GM18873 (cell line): ENCODE results near the gene LITAF.

Experiments used
- ATAC-seq: cut with Tn5 transposase; IDR thresholded peaks from one replicate; pipeline ENCODE4 v1.9.1; 2021; ENCODE audit warnings: mild to moderate bottlenecking, moderate library complexity, moderate number of reproducible peaks; ENCODE audit not compliant: unreplicated experiment, low FRiP score

LITAF gene

DNA sequence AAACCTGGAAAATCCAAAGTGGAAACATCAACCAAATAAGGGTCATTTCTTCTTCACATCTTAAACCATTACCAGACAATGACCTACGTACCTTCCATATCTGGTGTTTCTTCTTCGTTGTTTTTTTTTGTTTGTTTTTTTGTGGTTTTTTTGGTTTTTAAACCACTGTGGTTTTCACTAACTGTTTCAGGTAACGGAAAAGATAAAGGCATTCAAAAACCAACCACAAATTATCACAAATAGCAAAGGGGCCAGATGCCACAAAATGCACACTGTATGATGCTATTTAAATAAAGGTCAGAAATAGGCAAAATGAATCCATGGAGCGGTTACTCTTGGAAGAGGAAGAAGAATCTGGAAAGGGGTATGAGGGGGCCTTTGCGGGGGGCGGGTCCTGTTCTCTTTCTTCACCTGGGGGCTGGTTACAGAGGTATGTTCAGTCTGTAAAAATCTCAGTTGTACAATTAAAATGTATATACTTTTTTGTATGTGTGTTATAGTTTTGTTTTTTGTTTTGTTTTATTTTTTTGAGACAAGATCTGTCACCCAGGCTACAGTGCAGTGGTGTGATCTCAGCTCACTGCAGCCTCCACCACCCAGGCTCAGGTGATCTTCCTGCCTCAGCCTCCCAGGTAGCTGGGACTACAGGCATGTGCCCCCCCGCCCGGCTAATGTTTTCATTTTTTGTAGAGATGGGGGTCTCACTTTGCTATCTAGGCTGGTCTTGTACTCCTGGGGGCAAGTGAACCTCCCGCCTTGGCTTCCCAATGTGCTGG, 29.6 kb downstream of the LITAF start:
- no peak for ATAC-seq

DNA sequence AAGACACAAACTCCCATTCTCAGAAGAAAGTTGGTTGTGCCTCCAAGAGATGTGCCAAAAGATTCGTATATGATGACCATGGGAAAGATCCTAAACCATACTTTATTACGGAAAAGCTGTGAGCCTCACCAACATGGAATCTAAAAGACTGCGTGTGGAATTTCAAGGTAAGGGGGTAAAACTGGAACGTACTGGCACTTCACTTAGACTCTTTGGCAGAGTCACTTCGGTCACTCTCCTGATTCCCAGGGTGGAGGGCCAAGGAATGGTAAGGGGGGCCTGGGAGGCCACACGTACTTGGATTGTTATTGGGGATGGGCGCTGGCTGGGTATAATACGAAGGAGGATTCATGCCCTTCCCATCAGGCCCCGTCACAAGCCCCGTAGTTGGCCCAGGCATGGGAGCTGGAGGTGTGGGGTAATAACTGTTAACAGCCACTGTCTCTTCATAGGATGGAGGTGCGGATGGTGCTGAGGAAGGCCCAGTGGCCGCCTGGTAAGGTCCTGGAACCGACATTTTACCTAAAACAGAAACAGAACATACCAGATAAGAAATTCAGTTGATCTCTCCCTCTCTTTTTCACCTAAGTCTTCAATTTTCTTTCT, 30.4 kb downstream of the LITAF start:
- ATAC-seq: no peak

DNA sequence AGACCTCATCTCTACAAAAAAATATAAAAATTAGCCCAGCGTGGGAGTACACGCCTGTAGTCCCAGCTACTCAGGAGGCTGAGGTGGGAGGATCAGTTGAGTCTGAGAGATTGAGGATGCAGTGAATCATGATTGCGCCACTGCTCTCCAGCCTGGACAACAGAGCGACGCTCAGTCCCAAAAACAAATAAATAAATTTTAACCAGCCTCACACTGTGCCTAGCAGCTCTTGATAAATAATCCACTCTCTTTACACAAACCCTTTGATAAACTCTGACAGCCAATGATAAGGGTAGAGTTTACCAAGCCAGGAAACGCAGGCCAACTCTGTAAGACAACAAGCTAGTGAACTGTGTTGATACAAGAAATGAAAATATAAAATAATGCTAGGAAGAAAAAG, 32.7 kb downstream of the LITAF start:
- ATAC-seq: no peak

DNA sequence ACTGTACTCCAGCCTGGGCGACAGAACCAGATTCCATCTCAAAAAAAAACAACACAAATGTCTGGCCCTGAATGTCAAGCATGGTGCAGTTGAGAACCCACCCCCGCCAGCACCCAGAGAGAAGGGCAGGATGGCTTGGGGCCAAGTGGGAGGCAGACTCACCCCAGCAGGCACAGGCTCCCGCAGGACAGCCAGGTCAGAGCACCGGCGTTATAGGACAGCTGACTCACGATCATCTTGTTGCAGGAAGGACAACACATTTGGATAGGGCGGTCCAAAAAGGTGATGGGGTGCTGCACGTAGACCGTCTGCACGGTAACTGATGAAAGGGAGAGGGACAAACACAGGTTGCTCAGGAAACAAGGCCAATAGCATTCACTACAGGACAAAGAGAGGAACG, 33.3 kb downstream of the LITAF start:
- no peak for ATAC-seq

DNA sequence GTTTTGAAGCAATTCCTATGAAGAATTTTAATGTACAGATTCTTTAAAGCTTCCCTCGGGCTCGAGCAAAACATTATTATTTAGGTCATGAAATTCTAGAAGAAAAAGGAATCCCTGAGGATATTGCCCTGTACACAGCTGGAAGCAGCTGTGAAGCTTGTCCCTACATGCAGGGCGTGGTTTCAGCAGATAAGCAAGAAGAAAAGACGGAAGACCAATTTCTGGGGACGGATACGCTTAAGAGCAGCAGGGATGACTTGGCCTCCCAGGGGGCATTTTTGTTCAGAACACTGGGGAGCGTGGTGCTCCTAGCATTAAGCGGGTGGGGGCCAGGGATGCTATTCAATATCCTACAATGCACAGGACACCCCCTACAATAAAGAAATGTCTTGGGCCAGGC, 34.3 kb downstream of the LITAF start:
- no peak for ATAC-seq

DNA sequence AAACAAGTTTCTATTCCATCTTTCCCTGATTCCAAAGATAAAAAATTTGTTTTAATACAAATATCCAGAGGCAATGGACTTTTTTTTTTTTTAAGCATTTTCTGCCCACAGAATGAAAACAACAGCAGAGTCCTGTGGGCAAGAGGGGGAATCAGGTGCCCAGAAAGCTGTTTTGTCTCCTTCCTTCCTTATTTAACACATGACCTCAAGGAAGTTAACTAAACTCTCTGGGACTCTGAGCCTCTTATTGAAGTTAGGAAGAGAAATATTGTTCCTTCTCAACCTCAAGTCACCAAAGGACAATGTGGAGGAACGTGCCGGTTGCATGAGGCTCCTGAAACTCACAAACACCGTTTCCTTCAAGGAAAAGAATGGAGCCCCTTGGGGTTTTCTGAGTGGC, 34.9 kb downstream of the LITAF start:
- no peak for ATAC-seq

DNA sequence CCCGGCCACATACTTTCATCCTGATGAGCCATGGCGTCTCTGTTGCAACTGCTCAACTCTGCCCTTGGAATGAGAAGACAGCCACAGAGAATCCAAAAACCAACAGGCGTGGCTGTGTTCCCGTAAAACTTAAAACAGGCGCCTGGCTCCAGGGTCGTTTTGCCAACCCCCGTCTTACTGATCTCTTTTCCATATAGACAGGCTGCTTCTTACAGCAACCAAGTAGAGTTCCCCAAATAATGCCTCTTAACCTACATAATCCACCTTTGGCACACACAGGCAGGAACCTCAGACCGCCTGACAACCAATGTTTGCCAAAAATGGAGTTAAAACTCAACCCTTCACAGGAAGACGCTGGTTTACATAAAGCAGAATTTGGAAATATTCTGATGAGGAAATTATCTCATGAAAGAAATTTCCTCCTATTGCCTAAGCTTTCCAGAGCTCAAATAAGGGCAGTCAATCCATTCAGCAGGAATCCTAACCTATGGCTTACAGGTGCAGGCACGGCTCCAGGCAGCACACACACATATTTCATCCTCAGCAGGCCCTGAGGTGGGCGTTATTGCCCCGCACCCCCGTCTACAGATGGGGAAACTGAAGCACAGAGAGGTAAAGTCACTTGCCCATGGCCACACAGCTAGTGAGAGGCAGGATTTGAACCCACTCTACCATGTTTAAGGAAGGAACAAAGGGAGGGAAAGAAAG, 35.8 kb downstream of the LITAF start:
- no peak for ATAC-seq

DNA sequence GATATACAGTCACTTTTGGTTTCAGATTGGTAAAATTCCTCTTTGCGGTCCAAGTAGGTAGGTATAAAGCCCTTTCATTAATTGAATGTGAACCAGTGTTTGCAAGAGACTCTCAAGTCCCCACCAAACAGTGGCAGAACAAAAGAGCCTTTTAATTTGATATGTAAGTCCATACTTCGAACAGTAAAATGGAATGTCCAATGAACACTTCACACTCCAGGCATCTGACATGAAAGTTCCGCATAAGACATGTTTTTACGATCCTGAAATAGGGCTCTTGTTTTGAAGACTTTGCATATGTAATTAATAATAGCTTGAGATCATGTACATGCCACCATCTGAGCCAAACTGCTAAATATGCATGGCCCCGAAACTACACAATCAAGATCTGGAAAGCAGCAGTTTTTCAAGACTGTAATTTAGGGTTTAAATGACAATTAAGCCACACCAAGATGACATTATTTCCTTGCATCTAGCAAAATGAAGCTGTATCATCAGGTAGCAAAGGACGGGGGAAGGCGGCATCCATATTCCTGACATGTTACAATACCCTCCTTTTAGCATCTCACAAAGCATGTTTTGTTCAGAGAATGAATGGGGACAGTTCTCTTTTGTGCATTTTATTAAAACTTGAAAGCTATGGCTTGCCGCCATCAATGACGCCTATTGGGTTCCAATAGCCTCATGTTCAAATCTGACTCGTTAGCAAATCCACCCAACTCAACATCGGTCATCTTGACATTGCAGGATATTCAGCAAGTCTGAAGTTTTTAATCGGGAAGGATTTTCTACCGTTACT, 39.4 kb downstream of the LITAF start:
- no peak for ATAC-seq

DNA sequence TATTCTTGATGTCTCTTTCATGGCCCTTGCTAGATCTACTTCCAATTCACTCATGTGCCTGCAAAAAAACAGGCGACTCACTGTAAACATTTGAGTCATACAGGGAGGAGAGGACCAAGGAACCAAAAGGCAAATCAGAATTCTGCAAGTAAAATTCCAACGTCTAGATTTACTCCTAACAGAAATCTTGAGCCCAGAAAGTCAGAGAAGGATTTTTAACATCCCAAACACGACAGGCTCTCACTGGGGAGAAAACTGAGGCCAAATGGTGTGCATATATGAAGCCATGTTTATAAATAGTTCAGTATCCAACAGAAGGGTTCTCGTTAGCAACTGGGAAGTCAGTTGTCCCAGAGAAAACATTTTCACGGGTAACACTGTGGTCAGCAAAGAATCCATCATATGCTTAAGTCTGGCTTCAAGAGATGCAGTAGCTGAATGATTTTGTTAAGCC, 40.1 kb downstream of the LITAF start:
- ATAC-seq: no peak

DNA sequence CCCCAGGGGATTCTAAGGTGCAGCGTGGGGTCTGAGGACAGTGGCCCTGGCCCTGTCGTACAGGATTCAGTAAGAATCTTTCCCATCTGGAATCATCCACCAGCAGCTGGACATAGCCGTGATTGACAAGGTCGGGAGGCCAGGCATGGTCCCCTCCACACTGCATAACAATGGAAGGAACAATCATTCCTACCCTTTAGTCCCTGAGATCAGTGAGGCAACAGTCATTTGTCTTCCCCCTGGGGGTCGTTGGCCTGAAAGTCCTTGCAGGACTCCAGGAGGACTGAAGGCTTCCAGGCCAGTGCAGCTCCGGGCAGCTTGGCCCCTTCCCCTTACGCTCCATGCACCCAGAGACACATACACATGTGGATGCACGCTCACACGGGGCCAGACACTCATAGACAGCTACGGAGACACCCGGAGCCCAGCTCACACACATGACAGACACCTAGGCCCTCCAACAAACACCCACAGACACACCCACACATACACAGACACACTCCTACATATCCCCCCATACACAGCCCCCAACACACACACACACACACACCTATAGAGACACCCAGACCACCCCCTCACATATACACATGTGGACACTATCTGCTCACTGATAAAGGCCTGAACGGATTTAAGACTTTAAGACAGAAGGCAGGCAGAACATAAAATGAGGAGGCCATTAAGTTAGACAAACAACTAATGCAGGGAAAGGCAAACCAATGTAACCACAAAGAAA, 42.9 kb downstream of the LITAF start:
- ATAC-seq: no peak

DNA sequence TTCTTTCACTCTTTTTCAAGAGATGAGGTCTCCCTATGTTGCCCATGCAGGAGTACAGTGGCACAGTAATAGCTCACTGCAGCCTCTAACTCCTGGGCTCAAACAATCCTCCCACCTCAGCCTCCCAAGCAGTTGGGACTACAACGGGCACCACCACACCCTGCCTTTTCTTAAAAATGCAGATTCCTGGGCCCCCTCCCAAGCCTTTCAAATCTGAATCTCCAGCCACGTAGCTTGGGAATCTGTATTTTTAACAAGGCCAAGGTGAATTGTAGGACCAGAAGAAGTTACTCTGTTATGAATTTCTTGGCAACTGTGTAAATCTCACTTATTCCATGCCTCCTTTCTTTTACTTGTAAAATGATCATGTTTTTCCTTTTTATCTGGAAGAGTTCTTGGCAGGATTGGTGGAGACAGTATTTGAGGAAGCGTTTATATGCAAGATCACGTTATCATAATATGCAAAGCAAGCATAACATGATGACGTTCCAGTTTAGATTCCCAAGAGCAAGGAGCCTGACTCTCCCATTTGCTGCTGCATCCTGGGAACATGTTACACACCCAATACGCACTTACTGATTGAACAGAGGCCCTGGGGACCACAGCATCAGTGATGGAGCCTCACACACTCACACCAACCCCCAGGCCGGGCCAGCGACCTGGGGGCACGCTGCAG, 44.5 kb downstream of the LITAF start:
- ATAC-seq: no peak

DNA sequence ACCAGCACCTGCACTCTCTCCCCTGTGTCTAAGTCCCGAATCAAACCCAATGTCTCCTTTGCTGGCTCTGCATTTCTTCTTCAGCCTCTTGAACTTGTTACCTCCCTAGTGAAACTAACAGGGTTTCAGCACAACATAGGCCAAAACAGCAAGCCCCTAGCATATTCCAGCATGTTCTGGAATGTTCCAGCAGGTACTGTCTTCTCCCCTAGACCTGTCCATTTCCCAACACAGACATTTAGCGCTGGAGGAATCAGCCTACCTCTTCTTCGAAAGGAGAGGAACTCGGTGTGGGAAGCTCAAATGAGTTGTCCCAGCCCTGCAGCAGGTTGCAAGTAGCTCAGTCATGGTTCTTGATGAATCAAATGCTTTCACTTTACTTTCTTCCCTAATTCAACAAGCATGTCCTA, 47.1 kb downstream of the LITAF start:
- ATAC-seq: no peak

DNA sequence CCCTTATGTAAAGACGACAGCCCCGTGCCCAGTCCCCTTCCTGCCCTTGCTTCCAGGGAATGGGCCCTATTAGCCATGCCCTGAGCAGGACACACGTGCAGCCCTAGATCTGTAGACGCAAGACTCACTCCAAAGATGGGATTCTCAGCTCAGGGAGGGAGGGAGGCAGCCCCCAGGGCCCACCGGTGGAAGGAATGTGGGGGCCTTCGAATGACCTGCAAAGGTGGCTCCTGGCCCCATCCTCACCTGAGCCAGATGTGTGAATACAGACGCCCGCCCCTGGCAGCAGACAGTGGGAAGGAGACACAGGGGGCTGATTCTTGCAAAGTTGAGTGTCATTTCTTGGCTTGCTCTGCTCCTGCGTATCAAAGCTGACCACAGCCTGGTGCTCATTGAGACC, 47.8 kb downstream of the LITAF start:
- no peak for ATAC-seq

DNA sequence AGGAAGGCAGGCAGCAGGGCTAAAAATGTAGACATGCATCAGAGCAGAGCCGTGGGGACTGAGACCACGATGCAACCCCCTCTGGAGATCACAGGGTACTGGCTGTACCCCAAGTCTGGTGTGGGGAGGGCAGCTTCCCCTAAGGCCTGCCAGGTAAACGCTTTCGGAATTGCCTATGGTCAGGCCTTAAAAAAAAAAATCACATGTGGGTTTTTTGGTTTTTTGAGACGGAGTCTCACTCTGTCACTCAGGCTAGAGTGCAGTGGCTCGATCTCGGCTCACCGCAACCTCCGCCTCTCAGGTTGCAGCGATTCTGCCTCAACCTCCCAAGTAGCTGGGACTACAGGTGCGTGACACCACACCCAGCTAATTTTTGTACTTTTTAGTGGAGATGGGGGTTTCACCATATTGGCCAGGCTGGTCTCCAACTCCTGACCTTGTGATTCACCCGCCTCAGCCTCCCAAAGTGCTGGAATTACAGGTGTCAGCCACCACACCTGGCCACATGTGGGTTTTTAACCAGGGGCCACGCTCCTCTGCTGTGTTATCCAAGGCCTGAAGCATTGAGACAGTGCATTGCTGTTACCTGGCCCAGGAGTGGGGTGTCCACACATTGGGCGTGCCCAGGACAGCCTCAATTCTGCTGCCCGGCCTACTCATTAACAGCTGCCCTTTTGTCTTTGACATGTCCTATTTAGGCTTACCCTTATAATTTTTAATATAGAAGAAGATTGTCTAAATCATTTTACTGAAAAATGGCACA, 50.4 kb downstream of the LITAF start:
- no peak for ATAC-seq

DNA sequence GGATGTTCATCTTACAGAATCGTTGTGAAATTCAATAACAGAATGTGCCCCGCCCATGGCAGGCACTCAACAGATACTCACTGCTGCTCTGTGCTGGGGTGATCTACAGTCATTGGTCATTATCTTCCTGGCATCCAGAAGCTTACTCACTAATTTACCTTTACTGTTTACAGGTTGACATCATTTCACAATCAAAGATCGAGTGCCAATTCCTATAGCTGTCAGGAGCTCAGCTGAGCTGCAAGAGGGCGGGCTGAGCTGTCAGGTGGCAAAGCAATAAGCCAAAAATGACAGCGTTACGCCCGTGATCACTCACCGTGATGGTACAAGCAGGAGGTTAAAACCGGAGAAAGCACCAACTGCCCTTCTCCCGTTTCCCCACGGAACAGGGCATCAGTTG, 51.2 kb downstream of the LITAF start:
- no peak for ATAC-seq

DNA sequence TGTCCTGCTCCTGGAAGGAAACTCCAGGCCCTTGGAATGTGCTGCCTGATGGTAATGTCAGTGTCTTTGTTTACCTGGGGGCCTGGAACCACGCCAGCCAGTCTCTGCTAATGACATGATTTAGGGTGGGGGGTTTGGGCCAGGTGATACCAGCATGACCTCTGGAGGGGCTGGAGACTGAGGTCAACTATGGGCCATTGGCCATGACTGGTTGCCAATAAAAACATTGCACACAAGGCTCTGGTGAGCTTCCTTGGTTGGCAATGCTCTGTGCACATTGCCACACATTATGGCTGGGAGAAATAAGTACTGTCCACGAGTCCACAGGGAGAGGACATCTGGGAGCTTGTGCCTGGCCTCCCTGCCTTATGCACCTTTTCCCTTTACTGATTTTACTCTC, 52.5 kb downstream of the LITAF start:
- ATAC-seq: no peak

DNA sequence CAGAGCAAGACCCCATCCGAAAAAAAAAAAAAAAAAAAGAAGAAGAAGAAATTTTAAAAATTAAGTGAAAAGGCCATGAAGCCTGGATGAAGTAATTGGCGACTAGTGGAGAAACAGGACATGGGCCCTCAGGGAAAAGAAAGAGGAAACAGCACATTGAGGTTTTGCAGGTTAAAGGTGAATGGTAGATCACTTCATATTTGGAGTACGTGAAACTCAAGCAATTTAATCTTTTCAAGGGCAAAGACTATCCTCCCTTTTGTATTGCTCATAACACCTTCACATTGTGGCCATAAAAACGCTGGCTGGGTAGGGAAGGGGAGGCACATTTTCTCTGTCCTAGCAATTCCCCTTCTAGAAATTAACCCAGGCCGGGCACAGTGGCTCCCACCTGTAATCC, 53.1 kb downstream of the LITAF start:
- ATAC-seq: no peak

DNA sequence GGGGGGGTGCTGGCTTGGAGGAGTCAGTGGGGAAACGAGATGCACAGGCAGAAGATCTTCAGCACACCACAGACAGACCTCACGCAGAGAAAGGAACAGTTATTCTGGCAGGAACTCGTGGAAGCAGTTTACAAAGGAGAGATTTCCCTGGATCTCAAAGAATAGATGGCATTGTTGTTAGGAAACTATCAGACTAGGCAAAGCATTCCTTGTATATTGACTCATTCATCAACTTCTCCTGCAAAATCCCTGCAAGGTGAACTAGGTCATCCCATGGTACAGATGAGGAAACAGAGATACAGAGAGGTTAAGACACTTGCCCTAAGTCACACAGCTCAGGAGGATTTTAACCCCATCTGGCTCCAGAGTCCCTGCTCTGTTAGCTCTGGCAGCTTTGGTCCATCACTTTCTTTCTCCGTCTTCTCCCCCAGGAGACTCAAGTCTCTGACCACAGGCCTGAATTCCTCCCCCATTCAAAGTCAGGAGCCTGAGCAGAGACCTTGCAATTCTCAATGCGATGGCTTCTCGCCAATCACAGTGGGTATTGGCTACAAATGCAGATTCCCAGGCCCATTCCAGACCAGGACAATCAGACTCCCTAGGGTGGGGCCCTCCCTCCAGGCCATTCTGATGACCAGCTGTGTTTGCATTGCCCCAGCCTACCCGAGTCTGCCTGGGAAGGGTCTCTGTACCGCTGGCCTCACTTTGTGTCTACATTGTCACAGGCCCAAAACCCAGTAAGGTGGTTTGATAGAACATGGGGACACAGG, 56.4 kb downstream of the LITAF start:
- ATAC-seq: no peak
